Left kidney (tissue), 8 donors: Measurements from ENCODE around the gene KRTAP4-4. TPM values are rescaled to one million over a fixed set of nuclear protein-coding genes. Genes with fewer than 3 reads are reported as not detected.
"Not testable (repeated sequence)": the region's sequence is repeated elsewhere in the genome, so short reads cannot be mapped to it uniquely, and the experiment has no call there.

Experiments used
- DNase-seq: peaks from one replicate; pipeline ENCODE4 v3.0.0-alpha.2; 2013
- long read RNA-seq, 8 donors: transcript quantifications; one replicate each; lab custom pipeline, GENCODE V29; 2026
- polyA plus RNA-seq: library from polyadenylated mRNA; unstranded; fragments of 120-200 nt; gene quantifications from one replicate; pipeline ENCODE4 v1.2.1, GENCODE V29; 2013; ENCODE audit not compliant: insufficient read length

KRTAP4-4 gene
- polyA plus RNA-seq: not detected
- long read RNA-seq, donor 1: 0 reads
- long read RNA-seq, donor 2: 0 reads
- long read RNA-seq, donor 3: 0 reads
- long read RNA-seq, donor 4: 0 reads
- long read RNA-seq, donor 5: 0 reads
- long read RNA-seq, donor 6, partial matches to known transcripts: 0 of 1 reads
- long read RNA-seq, donor 6, other reads (novel, unspliced or antisense): 0 of 1 reads
- long read RNA-seq, donor 7: 0 reads
- long read RNA-seq, donor 8: 0 reads

- DNase-seq: no peak
Measured at GRCh38 chr17:41160648-41161047, at the start of gene KRTAP4-4. TSS of gene KRTAP4-4 (minus strand) at chr17:41160748. CDS start at chr17:41160691, 57 bp downstream.

DNA sequence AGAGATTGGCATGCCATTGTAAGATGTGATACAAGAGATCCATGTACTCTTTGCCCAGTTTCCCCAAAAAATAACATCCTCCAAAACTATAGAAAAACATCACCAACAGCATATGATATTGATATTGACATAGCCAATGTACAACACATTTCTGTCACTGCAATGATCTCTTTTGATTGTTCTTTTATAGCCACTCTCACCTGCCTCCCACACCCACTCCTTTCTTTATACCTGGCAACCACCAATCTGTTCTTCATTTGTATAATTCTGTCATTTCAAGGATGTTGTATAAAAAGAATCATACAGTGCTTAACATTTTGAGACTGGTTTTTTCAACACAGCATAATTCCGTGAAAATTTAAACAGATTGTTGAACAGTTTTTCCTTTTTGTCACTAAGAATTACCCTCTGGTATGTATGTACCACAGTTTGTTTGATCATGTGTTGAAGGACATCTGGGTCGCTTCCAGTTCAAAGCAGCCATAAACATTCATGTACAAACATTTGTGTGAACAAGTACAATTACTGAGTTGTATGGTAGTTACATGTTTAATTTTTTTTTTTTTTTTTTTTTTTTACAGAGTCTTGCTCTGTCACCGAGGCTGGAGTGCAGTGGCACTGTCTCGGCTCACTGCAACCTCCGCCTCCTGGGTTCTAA lies 39.0 kb upstream of the KRTAP4-4 start:
- DNase-seq: no peak

- no peak for DNase-seq
Measured at GRCh38 chr17:41196068-41196467, 35.5 kb upstream of the KRTAP4-4 start.

DNA sequence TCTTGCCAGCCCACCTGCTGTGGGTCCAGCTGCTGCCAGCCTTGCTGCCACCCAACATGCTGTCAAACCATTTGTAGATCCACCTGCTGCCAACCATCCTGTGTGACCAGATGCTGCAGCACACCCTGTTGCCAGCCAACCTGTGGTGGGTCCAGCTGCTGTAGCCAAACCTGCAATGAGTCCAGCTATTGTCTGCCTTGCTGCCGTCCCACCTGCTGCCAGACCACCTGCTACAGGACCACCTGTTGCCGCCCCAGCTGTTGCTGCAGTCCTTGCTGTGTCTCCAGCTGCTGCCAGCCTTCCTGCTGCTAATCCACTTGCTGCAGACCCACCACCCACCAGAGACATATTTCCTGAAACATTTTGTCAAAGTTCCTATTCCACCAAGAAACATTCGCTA lies 29.8 kb upstream of the KRTAP4-4 start:
- no peak for DNase-seq

DNA sequence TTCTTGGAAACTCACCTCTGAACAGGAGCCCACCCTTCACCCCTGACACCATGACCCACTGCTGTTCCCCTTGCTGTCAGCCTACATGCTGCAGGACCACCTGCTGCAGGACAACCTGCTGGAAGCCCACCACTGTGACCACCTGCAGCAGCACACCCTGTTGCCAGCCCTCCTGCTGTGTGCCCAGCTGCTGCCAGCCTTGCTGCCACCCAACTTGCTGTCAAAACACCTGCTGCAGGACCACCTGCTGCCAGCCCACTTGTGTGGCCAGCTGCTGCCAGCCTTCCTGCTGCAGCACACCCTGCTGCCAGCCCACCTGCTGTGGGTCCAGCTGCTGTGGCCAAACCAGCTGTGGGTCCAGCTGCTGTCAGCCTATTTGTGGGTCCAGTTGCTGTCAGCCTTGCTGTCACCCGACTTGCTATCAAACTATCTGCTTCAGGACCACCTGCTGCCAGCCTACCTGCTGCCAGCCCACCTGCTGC lies 29.3 kb upstream of the KRTAP4-4 start, which contains the start of gene KRTAP9-1:
TSS of gene KRTAP9-1 (plus strand) at position 51 of the 482 bp plus-strand sequence. CDS start at position 51, 0 bp downstream.
- DNase-seq: not testable (repeated sequence)

DNA sequence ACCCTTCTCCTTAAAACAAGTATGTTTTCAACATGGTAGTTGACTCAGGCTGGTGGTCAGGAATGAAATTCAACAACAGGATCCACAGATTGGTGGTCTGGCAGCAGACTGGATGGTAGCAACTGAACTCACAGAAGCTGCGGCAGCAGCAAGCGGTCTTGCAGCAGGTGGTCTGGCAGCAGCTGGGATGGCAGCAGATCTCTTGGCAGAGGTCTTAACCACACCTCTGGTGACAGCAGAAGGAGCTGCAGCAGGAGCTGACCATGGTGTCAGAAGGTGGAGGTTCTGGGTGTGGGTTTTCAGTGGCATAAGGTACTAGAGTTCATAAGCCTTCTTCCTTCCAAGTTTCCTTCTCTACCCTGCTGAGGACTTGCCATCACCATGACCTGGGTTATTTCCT lies 26.3 kb upstream of the KRTAP4-4 start:
- no peak for DNase-seq

DNA sequence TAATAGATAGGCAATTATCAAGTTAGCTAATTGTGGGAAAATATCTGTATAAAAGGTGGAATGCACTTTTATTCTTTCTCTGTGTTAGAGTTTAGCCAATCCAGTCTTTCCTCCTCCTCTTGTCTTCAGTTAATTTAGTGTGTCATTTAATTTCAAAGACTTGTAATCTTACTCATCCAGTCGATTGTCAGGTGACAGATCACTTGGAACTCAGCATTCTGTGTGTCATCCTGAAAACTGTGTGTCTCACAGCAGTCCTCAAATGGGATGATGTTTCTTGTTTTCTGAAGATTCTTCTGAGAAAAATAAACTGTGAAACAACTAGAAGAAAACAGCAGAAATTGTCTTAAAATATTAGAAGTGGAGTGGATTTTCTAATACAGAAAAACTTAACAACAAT lies 24.5 kb upstream of the KRTAP4-4 start:
- no peak for DNase-seq

DNA sequence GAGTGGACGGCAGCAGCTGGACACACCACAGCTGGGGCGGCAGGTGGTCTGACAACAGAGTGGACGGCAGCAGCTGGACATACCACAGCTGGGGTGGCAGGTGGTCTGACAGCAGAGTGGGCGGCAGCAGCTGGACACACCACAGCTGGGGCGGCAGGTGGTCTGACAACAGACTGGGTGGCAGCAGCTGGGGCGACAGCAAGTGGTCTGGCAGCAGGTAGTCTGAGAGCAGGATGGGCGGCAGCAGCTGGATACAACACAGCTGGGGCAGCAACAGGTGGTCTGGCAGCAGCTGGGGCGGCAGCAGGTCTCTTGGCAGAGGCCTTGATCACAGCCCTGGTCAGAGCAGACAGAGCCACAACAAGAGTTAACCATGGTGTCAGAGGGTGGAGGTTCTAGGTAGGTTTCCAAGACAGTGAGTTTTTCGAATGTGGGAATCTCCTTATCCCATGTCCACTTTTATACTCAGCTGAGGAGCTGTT lies 24.0 kb upstream of the KRTAP4-4 start, which contains the start of gene KRTAP4-1:
TSS of gene KRTAP4-1 (minus strand) at position 432 of the 482 bp plus-strand sequence. CDS start at position 375, 57 bp downstream.
- DNase-seq: no peak

DNA sequence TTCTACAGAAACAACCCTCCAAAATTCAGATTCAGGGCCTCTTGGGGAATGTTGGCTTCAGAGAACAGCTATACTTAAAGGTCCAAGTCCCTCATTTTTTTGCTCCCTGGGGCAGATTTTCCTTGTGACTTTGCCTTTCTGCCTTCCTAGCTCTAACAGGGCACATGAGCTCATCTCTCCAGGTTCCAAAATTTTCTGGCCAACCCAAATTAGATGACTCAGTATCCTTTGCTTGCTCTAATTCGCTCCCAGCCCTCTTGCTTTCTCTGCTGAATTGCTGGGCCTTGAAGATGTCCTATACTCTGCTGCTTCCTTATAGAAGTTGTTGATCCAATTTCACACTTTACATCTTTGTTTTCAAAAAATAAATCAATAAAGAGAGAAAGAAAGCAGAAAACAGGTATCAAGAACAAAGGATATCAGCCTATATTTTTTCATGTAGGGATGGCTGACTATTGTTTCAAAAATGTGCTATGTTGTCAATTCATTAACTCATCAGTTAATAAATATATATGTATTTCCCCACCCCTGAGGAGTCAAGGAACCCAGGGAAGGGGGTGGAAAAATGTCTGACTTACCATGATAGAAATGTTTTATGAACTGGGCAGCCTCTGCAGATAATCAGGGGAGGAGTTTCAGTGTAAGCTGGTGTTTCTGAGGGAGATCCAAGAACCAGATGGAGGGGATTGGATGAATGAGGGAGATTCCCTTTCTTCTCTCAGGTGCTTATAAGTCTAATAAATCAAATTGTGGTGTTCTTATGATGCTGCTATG lies 18.5 kb upstream of the KRTAP4-4 start:
- no peak for DNase-seq

- no peak for DNase-seq
Measured at GRCh38 chr17:41178341-41178740, 17.8 kb upstream of the KRTAP4-4 start.

DNA sequence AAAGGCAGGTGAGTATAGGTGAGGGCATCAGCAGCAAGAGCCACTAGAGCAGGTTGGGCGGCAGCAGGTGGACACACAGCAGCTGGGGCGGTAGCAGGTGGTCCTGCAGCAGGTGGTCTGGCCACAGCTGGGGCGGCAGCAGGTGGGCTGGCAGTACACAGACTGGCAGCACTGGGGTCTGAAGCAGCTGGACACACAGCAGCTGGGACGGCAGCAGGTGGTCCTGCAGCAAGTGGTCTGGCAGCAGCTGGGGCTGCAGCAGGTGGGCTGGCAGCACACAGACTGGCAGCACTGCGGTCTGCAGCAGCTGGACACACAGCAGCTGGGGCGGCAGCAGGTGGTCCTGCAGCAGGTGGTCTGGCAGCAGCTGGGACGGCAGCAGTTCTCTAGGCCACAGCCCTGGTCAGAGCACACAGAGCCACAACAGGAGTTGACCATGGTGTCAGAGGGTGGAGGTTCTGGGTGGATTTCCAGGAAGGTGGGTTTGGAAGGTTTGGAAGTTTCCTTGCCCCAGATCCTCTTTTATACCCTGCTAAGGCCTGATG lies 17.3 kb upstream of the KRTAP4-4 start, which contains the start of gene KRTAP4-2:
TSS of gene KRTAP4-2 (minus strand) at position 495 of the 545 bp plus-strand sequence. CDS start at position 438, 57 bp downstream.
- no peak for DNase-seq

DNA sequence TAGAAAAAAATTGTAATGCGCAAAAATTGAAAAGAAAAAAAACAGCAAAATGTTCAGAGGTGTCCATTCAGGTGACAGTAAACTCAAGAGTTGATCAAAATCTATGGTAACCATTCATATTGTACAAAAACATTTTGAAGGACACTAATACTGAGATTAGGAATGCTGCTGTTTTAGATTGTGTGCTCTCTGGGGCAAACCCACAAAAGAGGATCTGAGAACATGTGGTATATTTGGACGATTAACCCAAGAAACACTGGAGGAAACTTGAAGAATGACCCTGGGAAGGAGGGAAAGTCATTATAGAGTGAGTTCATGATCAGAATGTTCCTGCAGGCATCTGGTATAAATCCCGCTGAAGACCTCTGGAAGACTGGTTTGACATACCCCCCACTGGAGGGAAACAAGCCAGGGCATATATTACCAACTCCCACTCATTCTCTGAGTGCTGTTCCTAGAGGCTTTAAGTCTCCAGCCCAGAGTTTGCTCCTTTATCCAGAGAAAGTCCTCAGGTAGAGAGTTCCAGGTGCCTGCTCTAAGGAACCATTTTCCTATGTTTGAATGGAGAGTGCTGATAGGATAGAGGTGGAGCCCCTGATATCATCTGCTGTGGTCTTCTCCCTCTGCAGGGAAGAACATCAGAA lies 16.3 kb upstream of the KRTAP4-4 start:
- DNase-seq: no peak

GRCh38 chr17:41171886-41172285 lies 11.3 kb upstream of the KRTAP4-4 start:
- DNase-seq: no peak

DNA sequence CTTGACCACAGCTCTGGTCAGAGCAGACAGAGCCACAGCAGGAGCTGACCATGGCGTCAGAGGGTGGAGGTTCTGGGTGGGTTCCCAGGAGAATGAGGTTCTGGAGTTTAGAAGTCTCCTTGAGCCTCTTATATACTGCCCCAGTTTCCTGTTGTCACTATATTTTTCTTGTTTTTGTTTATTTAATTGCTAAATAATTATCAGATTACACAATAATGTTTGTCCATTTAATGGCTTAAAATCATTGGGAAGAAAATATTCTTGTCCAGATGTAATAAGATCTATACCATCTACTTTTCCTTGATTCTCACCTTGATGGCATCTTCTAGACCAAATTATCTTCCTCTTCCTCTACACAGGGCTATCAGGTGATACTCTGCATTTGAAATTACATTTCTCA lies 7.6 kb upstream of the KRTAP4-4 start, which contains the start of gene KRTAP4-3:
TSS of gene KRTAP4-3 (minus strand) at position 101 of the 400 bp plus-strand sequence. CDS start at position 52, 49 bp downstream.
- no peak for DNase-seq

GRCh38 chr17:41167561-41167960 lies 7.0 kb upstream of the KRTAP4-4 start:
- no peak for DNase-seq

DNA sequence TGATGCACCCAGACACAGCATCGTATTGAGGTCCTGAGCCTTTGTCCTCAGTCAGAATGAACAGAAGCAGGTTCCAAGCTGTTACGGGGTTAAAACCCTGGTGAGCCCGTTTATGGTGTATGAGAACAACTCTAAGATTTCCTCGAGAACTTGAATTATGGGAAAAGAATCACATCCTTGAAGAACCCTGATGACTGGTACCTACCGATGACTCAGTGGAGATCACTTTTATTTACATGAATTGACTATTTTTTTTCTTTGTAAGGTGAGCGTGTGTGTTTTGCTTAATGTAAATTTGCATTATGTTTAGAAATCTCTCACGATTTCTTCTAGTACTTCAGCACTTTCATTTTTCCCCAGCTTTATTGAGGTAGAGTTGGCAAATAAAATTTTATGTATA lies 3.3 kb upstream of the KRTAP4-4 start:
- no peak for DNase-seq

- not testable (repeated sequence) for DNase-seq
Measured at GRCh38 chr17:41160190-41160589, 358 bp downstream of the KRTAP4-4 start.

GRCh38 chr17:41153856-41154255 lies 6.7 kb downstream of the KRTAP4-4 start:
- DNase-seq: no peak

DNA sequence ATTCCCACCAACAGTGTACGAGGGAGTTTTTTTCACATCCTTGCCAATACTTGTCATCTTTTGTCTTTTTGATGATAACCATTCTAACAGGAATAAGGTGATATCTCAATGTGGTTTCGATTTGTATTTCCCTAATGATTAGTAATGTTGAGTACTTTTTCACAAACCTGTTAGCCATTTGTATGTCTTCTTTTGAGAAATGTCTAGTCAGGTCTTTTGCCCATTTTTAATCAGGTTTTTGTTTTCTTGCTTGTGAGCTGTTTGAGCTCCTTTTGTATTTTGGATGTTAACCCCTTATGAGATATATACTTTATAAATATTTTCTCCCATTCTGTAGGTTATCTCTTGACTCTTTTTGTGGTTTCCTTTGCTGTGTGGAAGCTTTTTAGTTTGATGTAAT lies 9.0 kb downstream of the KRTAP4-4 start:
- no peak for DNase-seq

- no peak for DNase-seq
Measured at GRCh38 chr17:41150026-41150425, 10.5 kb downstream of the KRTAP4-4 start.

- DNase-seq: no peak
Measured at GRCh38 chr17:41149652-41149985, 10.9 kb downstream of the KRTAP4-4 start, which contains the start of gene KRTAP4-5. TSS of gene KRTAP4-5 (minus strand) at chr17:41149825. CDS start at chr17:41149767, 58 bp downstream.
